RCC 7860 (cell line): ENCODE measurements around the gene ZBTB7C.

Experiments used
- DNase-seq: peaks from one replicate; pipeline ENCODE4 v3.0.0-alpha.2; 2015; ENCODE audit warnings: low spot score
- FAIRE-seq: peaks from 2 replicates; lab custom pipeline; 2012; peaks lifted over from hg19 to GRCh38; lab: Jason Lieb, UNC

The ZBTB7C gene

DNA sequence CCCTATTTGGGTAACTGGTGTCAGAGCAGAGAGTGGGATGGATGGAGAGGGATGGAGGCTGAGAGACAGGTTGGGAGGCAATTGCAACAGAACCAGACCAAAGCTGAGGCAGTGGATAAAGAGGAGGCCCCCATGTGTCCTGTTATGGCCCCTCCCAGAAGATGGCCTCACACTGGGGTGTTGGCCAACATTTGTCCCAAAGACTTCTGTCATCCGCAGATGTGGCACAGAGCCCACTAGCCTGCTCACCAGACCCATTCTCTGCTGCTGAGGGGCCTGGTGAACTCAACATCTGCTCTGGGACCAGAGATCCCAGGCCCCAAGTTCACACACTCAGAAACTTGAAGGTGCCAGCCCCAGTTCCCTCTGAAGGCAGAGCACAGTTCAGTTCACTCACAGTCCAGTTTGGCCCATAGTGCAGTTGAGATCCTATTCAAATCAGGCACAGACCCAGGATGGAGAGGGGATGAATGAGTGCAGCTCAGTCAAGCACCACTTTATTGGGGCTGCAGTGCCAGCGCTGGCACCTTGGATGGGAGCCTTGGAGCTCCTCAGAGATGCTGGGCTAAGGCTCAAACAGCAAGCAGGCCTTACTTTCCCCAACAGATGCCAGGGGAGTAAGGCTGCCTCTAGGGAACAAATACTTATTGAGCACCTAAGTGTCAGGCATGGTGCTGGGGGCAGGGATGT lies 189.2 kb downstream of the ZBTB7C start:
- DNase-seq, result no peak
- FAIRE-seq, result no peak

DNA sequence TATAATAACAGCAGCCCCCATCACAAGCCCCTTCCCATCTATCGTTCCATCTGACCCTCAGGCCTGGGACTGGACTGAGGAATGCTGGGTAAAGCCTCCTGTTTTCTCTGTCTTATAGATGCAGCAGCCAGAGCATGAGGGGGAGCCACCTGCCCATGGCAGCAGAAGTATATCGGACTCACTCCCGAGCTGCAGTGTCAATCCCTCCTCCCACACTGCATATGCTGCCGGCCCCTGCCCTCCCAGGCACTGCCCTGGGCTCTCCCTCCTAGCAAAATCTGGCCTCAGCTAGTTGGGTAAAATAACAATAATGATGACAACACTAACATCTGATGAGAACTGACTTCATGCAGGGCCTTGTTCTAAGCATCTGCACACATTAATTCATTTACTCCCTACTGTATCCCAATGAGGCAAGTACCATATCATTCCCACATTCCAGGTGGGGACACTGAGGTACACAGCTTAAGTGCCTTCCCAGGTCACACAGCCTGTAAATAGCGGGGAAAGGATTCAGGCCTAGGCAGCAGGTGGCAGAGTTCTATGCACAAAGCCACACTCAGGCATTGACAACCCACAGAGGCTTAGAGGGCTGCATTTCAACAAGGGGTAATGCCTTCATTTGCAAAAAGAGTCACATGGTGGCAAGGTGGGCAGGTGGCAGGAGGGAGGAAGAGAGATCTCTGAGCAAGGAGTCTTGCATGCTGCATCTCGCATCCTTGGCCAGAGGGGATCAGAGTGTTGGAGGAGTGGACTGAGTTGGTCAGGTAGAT lies 190.0 kb downstream of the ZBTB7C start:
- FAIRE-seq, result no peak
- DNase-seq, result no peak

DNA sequence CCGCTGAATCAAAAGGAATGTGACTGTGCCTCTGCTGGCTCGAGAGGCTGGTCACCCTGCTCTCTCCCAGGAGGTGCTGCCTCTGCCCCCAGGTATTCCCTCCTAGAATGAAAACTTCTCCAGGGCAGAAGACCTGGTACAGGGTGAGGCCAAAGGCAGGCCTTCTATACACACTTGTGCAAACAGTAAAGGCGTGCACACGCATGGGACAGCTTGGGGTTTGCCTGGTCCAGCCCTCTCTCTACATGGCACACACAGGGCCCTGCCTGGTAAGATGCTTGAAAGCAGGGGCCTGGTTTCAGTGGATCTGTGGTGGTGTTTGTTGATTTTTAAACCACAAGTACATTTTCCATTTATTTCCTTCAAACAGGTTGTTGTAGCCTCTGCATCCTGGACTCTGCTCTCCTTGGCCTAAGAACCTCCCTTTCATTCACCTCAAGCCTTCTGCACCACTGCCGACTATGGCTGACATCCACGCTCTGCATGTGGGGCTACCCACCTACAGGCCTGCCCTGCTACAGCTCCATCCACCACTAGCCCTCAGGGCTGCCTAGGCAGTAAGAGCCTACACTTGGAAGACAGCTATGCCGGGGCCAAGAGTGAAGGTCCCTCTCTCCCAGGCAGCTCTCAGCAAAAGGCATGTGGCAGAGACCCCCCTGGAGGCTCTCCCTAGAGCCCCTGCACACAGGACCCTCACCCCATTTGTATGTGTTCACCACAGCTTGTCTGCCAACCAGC lies 190.7 kb downstream of the ZBTB7C start:
- DNase-seq (no peak), FAIRE-seq (no peak)

DNA sequence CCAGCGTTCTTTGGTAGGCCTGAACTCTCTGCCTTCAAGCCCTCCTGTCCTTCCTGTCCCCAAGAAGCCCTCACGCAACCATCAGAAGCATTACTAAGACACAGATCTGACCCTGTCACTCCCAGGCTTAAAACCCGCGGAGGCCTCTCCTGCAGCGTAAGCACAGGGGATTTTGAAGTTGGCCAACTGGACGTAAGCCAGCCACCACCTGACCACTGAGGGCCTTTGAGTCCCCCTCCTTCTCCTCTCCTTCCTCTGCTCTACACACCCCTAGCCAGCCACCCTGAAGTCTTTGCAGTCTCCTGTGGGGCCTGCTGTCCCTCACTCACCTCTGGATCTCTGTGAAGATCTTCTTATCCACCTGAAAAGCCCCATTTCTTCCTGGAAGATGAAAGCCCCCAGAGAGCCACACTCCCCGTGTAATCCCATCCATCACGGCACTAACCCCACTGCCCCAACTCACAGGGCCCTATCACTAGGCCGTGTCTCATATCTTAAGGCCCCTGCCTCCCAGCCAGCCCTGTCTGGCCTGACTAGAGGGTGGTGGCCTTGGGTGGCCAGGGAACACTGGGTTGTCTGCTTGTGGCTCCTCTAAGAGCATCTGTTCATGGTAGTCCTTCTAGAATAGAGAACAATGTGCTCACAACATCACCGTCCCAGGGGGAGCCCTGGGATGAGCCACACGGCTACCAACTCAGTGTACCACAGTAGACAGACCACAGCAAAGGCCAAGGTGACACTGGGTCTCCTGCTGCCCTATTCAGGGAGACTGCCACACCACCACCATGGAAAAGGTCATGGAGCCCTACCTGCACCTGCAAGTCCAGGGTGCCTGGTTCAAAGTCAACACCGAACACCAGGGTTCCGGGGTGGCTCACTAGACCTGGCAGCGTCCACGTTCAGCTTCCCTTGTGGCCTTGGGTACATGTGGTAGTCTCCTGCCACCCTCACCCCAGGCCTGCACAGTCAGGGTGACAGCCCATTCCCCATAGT lies 191.6 kb downstream of the ZBTB7C start:
- FAIRE-seq (no peak), DNase-seq (no peak)

DNA sequence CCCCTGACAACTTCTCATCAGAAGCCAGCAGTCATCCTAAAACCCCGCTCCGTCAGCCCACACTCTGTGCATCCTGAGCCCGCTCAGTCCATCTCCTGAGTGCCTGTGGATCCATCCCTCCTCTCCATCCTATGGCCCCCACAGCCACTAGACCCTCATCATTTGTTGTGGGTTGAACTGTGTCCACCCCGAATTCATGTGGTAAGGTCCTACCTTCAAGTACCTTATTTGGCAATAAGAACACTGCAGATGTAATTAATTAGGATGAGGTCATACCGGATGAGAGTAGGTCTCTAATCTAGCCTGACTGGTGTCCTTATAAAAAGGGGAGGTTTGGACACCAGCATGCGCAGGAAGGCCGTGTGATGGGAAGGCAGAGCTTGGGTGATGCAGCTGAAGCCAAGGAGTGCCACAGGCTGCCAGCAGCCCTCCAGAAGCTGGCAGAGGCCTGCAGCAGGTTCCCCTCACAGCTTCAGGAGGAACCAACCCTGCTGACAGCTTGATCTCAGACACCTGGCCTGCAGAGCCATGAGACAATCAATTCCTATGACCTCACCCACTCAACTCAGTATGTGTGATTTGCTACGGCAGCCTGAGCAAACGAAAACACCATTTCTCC lies 192.4 kb downstream of the ZBTB7C start:
- no peak for DNase-seq
- FAIRE-seq, result no peak

DNA sequence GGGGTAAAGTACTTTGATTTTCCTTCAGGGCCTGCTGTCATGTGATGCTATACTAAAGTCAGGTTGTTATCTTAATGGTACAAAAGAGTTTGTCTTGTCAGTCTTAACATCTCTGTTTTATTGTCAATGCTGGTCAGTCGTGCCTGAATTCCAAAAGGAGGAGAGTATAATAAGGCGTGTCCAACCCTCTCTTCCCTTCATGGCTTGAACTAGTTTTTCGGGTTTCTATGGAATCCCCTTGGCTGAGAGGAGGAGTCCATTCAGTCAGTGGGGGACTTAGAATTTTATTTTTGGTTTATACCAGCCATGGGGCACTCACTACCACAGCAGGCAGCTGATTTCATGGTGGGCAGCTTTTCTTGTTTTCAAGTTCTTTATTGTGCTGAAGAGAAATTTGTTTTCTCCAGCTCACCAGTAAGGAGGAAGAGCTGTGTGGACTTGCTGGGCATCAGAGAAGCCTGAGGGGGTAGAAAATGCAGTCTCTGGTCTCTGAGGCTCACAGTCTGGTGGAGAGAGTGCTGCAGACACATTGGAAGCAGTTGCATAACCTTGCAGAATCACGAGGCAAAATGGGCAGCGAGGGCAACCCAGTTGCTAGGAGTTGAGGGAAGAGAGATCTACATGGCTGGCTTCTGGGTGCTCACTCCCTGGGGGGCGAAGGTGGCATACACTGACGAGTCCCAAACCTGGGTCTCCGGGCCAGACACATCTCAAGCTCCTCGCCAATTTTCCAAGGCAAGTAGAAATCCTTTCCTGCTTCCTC lies 193.1 kb downstream of the ZBTB7C start:
- DNase-seq (no peak), FAIRE-seq (no peak)

DNA sequence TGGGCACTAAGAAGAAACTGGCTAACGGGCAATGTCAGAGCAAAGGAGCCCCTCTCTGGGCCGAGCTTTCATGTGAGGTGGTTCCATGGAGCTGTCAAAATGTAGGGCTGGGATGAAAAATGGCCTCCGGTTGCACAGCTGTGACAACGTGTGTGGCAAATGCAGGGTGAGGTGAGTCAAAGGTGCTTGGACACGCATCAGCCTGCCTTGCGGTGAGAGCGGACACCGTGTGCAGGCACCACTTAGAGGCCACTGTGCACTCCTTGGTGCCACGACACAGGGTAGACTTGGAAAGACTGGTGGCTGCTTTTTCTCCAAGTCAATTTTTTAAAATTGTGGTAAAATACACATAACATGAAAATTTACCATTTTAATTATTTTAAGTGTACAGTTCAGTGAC lies 195.4 kb downstream of the ZBTB7C start:
- DNase-seq (no peak), FAIRE-seq (no peak)

- FAIRE-seq (no peak), DNase-seq (no peak)
Observed at GRCh38 chr18:48208432-48209140, 200.6 kb downstream of the ZBTB7C start.

- FAIRE-seq (no peak), DNase-seq (no peak)
Observed at GRCh38 chr18:48207733-48208132, 201.4 kb downstream of the ZBTB7C start.

DNA sequence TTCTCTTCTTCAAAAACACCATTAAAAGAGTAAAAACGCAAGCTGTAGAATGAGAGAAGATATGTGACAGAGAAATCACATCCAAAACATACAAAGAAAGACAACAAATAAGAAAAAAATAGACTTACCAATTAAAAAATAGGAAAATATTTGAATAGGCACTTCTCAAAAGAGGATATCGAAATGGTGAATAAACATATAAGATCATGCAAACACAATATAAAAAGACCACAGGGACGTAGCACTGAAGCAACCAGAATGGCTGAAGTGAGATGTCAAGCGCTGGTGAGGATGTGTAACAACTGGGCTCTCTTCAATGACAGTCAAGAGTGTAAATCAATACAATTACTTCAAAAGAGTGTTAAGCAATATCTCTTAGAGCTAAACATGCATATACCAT lies 202.3 kb downstream of the ZBTB7C start:
- FAIRE-seq (no peak), DNase-seq (no peak)

DNA sequence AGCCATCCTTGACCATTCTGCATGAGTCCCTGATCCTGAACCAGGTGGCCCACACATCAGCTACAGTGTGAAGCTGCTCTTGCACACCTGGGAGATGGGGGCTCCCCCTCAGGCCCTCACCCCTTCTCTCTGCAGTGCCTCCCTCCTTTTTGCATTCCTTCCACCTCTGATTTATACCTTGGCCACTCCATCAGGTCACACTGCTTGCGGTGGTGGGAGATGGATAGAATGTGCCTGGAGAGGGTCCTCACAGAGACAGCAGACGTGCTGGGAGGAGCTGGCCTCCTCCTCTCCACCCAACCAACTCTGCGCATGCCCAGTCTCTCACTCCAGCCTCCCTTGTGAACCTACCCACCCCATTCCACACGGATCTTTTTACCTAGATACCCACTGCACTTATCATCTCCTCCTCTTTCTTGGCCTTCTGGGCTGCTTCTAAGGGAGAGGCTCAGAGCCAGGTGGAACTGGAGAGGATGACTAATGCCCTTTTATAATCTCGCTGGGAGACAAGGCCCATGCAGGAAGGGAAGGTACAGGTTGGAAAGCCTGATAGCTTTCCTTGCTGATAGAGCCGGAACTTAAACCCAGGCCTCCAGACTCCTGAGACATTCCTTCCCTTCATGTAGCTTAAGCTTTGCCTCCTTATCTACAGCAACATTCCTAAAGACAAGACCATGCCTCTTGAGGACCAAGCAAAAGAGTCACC lies 205.1 kb downstream of the ZBTB7C start:
- FAIRE-seq, result no peak

GRCh38 chr18:48203288-48203945 lies 205.8 kb downstream of the ZBTB7C start:
- FAIRE-seq, result no peak
- DNase-seq, result no peak

More for the DNA sequence above, 205.1 kb downstream of the ZBTB7C start:
- no peak for DNase-seq

DNA sequence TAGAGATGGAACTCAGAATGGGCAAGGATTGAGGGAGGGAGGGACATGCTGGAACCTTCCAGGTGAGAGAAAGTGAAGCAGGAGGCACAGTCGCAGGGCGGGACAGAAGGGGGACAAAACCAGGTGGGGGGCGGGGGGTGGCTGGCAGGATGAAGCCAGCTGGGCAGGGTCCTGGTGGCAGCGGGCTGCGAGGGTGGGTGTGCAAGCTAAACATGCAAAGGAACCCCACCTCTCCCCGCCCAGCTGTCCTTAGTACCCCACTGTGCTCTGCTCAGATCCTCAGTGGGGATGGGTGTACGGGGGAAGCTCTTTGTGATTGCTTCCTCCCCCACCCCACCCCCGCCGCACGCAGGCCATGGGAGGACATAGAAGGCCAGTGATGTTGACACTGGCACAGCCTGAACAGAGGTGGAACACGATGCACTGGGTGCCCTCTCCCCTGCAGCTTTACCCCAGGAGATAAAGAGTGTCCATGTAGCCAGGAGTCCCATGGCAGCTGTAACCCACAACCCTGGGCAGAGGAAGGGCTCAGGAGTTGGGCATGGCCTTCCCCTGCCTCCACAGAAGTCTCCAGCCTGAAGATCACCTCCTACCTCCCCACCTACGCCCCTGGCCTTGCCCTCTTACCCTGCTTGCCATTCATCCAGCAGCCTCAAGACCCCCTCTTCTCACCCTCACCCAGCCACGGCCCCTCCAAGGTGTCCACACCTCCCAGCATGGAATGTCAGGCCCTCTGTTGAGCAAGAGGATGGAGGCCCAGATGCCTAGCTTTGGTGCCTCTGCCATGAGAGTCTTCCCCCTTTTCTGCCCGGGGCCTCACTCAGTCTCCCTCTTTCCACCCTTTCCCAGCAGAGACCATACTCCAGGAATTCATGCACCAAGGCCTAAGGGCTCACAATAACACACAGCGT lies 206.6 kb downstream of the ZBTB7C start:
- FAIRE-seq (no peak), DNase-seq (no peak)

- no peak for DNase-seq
- no peak for FAIRE-seq
Observed at GRCh38 chr18:48202006-48202348, 207.2 kb downstream of the ZBTB7C start.

DNA sequence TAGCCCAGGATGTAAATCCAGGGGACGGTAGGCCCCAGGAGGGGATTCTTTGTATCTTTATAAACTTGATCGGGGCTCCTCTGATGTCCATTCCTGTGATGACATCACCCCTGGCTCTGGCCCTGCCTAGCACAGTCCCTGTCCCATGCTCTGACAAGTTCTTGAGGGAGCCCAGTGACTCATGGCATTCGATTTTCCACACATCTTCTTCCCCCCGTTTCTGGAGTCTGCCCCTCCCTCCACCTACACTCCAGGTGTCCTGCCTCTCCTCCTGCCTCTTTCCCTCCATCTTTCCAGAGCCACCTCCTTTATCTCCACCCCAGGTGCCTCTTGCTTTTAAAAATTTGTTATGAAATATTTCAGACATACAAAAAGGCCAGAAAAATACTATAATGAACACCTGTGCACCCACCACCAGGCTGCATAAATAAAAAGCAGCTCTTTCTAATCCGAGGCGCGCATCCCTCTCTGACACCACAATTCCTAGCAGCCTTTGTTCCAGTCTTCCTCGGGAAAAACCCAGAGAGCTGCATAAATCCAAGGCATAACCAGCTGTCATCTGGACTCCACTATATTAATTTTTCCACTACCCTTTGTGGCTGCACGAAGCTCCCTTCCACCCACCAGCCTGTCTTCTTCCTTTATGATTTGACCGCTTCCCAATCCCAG lies 207.7 kb downstream of the ZBTB7C start:
- DNase-seq, result no peak
- FAIRE-seq, result no peak

DNA sequence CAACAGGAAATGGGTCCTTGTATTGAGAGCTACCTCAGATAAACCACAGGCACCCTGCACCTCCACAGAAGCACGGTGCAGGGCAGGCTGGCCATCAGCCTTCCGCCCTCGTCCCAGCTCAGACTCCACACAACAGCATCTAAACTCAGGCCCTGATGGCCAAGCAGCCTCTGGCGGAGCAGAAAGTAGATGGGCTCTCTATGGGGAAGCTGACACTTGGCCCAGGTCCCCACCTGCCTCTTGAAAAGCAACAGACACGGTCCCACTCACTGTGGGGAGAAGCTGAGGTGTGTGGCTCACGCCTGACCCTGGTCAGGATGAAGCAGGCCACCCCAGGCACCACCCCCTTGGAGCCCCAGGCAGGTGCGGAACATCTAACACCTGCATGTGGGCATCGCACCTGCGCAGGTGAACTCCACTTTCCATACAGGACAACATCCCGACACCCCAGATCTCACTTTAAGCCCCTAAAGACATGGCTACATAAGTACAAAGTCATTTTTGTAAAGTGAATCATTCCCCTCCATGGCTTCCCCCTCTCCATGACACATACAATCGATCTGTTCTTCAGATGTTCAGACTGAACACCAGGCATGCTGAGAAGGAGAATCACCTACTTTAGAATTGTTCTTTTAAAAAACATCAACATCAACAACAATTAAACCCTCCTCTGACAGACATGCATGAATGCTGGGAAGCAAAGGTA lies 208.4 kb downstream of the ZBTB7C start:
- no peak for DNase-seq
- FAIRE-seq, result no peak
